Prostate gland (tissue), 2 donors: Measurements from ENCODE around the gene SERINC4.

ENCODE experiments used
- POLR2A ChIP-seq: fragments of 450-650 bp; IDR thresholded peaks from one replicate; pipeline ENCODE4 v1.6.1; 2016; ENCODE audit warnings: antibody characterized with exemption, mild to moderate bottlenecking
- POLR2AphosphoS5 ChIP-seq: sonication (generic); formaldehyde crosslinking; IDR thresholded peaks from one replicate; pipeline ENCODE4 v1.6.1; 2017; ENCODE audit warnings: antibody characterized with exemption
- TF ChIP-seq, protein P1 (sequence below), 4 experiments: fragments of 200-600 bp in 2 of 4; fragments of 450-650 bp in 2 of 4; sonication (generic) in 2 of 4; IDR thresholded peaks; 1 replicate in 3 of 4; 2 replicates in 1 of 4; pipeline ENCODE4 v1.5.1; 2016 to 2019; ENCODE audit warnings: antibody characterized with exemption in 4 of 4, mild to moderate bottlenecking in 2 of 4, moderate library complexity in 2 of 4

GRCh38 chr15:43792761-43793476, 7.1 kb downstream of the SERINC4 start:
- TF ChIP-seq, protein P1, sequence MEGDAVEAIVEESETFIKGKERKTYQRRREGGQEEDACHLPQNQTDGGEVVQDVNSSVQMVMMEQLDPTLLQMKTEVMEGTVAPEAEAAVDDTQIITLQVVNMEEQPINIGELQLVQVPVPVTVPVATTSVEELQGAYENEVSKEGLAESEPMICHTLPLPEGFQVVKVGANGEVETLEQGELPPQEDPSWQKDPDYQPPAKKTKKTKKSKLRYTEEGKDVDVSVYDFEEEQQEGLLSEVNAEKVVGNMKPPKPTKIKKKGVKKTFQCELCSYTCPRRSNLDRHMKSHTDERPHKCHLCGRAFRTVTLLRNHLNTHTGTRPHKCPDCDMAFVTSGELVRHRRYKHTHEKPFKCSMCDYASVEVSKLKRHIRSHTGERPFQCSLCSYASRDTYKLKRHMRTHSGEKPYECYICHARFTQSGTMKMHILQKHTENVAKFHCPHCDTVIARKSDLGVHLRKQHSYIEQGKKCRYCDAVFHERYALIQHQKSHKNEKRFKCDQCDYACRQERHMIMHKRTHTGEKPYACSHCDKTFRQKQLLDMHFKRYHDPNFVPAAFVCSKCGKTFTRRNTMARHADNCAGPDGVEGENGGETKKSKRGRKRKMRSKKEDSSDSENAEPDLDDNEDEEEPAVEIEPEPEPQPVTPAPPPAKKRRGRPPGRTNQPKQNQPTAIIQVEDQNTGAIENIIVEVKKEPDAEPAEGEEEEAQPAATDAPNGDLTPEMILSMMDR (IDR thresholded peaks at IDR 0.05): no peak
- TF ChIP-seq POLR2A: peak; percentile 52
- TF ChIP-seq POLR2AphosphoS5: no peak
